ENCODE measurements around the gene ZNF740.

The ZNF740 gene

DNA sequence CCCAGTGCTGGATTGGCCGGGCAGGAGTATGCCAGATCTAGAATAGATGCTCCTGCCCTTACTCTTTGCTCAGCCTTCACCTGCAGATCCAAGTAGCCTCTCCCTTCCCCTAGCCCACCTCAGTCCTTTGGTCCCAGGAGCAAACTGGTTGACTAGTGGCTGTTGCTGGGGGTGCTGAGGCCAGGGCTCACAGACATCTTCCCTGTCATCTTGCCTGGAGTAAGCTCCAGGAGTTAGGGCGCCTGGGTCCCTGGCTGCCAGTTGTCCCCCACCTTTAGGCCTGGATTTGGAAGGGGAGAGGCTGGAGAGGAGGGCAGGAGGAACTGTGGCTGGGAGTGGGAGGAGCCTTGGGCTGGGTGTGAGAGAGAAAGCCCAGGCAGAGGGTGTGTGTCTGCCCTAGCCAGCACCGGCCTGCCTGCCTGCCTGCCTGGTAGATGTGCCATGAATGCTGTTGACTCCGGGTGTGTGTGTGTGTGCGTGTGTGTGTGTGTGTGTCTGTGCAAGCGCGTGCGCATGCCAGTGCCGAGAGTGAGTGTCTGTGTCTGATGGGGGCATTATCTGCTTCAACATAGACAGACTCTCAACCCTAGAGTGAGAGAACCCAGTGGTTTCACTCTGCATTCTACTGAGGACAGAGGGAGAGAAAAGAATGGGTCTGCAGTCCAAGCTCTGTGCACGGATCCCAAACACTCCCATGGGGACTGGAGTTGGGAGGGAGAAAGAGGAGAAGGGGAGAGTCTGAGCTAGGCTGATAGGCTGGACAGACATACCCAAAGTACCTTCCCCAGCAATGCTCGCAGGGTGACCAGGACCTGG, 52.3 kb downstream of the ZNF740 start:
- TF ChIP-seq RAD21 (IDR thresholded peaks at IDR 0.05; ENCODE audit: low read depth) (no peak), USF1 (IDR thresholded peaks at IDR 0.05) (no peak), YY1 (IDR thresholded peaks at IDR 0.05; ENCODE audit: low read depth) (no peak)

- no peak for TF ChIP-seq MAX (IDR thresholded peaks at IDR 0.05)
- TF ChIP-seq, protein P1, sequence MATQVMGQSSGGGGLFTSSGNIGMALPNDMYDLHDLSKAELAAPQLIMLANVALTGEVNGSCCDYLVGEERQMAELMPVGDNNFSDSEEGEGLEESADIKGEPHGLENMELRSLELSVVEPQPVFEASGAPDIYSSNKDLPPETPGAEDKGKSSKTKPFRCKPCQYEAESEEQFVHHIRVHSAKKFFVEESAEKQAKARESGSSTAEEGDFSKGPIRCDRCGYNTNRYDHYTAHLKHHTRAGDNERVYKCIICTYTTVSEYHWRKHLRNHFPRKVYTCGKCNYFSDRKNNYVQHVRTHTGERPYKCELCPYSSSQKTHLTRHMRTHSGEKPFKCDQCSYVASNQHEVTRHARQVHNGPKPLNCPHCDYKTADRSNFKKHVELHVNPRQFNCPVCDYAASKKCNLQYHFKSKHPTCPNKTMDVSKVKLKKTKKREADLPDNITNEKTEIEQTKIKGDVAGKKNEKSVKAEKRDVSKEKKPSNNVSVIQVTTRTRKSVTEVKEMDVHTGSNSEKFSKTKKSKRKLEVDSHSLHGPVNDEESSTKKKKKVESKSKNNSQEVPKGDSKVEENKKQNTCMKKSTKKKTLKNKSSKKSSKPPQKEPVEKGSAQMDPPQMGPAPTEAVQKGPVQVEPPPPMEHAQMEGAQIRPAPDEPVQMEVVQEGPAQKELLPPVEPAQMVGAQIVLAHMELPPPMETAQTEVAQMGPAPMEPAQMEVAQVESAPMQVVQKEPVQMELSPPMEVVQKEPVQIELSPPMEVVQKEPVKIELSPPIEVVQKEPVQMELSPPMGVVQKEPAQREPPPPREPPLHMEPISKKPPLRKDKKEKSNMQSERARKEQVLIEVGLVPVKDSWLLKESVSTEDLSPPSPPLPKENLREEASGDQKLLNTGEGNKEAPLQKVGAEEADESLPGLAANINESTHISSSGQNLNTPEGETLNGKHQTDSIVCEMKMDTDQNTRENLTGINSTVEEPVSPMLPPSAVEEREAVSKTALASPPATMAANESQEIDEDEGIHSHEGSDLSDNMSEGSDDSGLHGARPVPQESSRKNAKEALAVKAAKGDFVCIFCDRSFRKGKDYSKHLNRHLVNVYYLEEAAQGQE (IDR thresholded peaks at IDR 0.05; ENCODE audit: low read depth) = no peak
- no peak for TF ChIP-seq TAF1 (IDR thresholded peaks at IDR 0.05; ENCODE audit: low read depth)
- TF ChIP-seq TEAD4 (IDR thresholded peaks at IDR 0.05) = no peak
- TF ChIP-seq EGR1 (IDR thresholded peaks at IDR 0.05) = no peak
These were observed 53.2 kb downstream of the ZNF740 start for GRCh38 chr12:53233671-53234121.

- TF ChIP-seq EGR1 (IDR thresholded peaks at IDR 0.05) = no peak
- TF ChIP-seq USF1 (IDR thresholded peaks at IDR 0.05) = no peak
- TF ChIP-seq EP300 (IDR thresholded peaks at IDR 0.05; ENCODE audit: borderline replicate concordance) = no peak
- no peak for TF ChIP-seq NFIC (IDR thresholded peaks at IDR 0.05)
- no peak for TF ChIP-seq YY1 (IDR thresholded peaks at IDR 0.05; ENCODE audit: low read depth)
- TF ChIP-seq CEBPB (IDR thresholded peaks at IDR 0.05) = no peak
- TF ChIP-seq TCF12 (IDR thresholded peaks at IDR 0.05; ENCODE audit: low read depth) = no peak
- TF ChIP-seq TEAD4 (IDR thresholded peaks at IDR 0.05) = no peak
- TF ChIP-seq MAX (IDR thresholded peaks at IDR 0.05) = no peak
These were observed 53.9 kb downstream of the ZNF740 start for GRCh38 chr12:53234271-53234914.

- TF ChIP-seq FOXM1 (IDR thresholded peaks at IDR 0.05; ENCODE audit: borderline replicate concordance, low read depth) (no peak), CEBPB (IDR thresholded peaks at IDR 0.05) (no peak), EGR1 (IDR thresholded peaks at IDR 0.05) (no peak), CREB1 (IDR thresholded peaks at IDR 0.05; ENCODE audit: low read depth) (no peak), NFIC (IDR thresholded peaks at IDR 0.05) (no peak), ZBTB7A (IDR thresholded peaks at IDR 0.05; ENCODE audit: low read depth) (no peak), EP300 (IDR thresholded peaks at IDR 0.05; ENCODE audit: borderline replicate concordance) (no peak), TCF12 (IDR thresholded peaks at IDR 0.05; ENCODE audit: low read depth) (no peak)
These were observed 54.6 kb downstream of the ZNF740 start for GRCh38 chr12:53235164-53235563.

DNA sequence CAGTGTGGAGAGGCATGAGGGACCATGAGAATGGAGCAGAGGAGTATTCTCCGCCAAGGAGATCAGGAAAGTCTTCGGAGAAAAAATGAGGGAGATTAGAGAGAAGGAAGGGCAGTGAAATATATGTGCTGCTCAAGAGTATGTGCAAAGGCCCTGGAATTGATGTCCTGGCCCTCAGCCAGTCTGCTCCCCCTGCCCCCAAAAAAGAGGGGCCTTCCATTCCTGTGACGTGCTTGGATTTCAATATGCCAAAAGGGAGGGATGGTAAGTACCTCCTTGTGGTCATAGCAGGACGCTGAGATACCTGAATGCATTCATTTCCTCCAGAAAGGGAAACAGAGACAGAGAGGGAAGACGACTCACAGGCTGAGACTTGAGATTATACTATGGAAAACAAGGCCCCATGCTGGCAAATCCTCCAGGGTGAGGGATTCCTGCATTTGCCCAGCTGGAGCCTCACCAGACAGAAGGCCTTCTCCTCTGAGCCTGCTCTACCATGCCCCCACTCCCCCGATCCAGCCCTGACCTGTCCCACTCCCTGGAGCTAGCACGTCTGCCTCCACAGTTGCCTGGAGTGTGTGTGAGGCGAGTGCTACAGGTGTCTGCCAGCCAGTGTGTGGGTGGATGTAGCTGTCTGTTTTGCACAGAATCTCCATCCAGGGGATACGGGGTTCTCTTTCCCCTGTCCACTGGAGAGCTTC, 55.4 kb downstream of the ZNF740 start:
- no peak for TF ChIP-seq YY1 (IDR thresholded peaks at IDR 0.05; ENCODE audit: low read depth)

DNA sequence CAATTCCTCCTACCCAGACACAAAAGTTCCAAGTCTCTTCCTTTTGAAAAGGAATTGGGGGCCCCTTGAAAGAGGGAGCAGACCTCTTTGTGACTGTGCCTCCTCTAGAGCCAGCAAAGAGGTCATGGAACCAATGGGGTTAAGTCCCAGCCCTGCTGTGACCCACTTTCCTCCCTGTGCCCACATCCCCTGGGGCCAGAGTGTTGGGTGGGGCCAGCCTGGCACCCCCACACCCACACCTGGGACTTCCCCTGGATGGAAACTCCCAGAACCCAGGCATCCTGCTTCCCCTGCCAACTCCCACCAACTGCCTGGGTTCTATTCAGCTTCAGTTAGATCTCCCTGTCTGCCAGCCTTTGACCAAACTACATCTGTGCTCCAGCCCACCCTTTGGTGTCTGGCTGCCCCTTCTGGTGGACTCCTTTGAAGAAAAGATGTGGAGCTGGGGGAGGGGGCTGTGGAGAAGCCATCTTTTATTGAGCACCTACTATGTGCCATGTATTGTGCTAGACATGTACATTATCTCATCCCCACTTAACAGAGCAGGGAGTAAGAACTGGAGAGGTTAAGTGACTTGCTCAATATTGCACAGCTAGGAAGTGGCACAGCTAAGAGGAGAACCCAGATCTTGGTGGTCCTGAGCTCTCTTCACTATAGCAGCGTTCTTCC, 56.1 kb downstream of the ZNF740 start:
- TF ChIP-seq CREB1 (IDR thresholded peaks at IDR 0.05; ENCODE audit: low read depth) (no peak), RAD21 (IDR thresholded peaks at IDR 0.05; ENCODE audit: low read depth) (no peak), TAF1 (IDR thresholded peaks at IDR 0.05; ENCODE audit: low read depth) (no peak), MAX (IDR thresholded peaks at IDR 0.05) (no peak), NFIC (IDR thresholded peaks at IDR 0.05) (no peak), TEAD4 (IDR thresholded peaks at IDR 0.05) (no peak), EP300 (IDR thresholded peaks at IDR 0.05; ENCODE audit: borderline replicate concordance) (no peak), TCF12 (IDR thresholded peaks at IDR 0.05; ENCODE audit: low read depth) (no peak), USF1 (IDR thresholded peaks at IDR 0.05) (no peak), ZBTB7A (IDR thresholded peaks at IDR 0.05; ENCODE audit: low read depth) (no peak), CEBPB (IDR thresholded peaks at IDR 0.05) (no peak)
- TF ChIP-seq, protein P1 (IDR thresholded peaks at IDR 0.05; ENCODE audit: low read depth) = no peak

All from Ishikawa (cell line).